Mesenchymal stem cell (in vitro differentiated cells and primary cell): ENCODE results near the gene FLNA.
"Not testable (repeated sequence)": the region's sequence is repeated elsewhere in the genome, so short reads cannot be mapped to it uniquely, and the experiment has no call there.

Source experiments
- DNase-seq: peaks from one replicate; pipeline ENCODE4 v3.0.0-alpha.2; 2013
- H2AFZ ChIP-seq: one replicate; pipeline ENCODE4 v1.6.1; 2013; ENCODE audit warnings: low read depth, mild to moderate bottlenecking, control low read depth, inconsistent platforms, low read length, moderate library complexity
- H2AK5ac ChIP-seq: 2 replicates; pipeline ENCODE4 v1.6.1; 2013; ENCODE audit warnings: low read length, moderate library complexity, mild to moderate bottlenecking, inconsistent platforms; ENCODE audit not compliant: severe bottlenecking
- H2BK120ac ChIP-seq: one replicate; pipeline ENCODE4 v1.6.1; 2013; ENCODE audit warnings: low read depth, mild to moderate bottlenecking, inconsistent platforms, low read length, moderate library complexity
- H2BK12ac ChIP-seq, 2 experiments: one replicate each; pipeline ENCODE4 v1.6.1; 2013; ENCODE audit warnings: inconsistent platforms in 2 of 2, low read length in 2 of 2, mild to moderate bottlenecking in 2 of 2, moderate library complexity in 2 of 2, control low read depth in 1 of 2
- H2BK15ac ChIP-seq: one replicate; pipeline ENCODE4 v1.6.1; 2013; ENCODE audit warnings: mild to moderate bottlenecking, low read depth, inconsistent platforms; ENCODE audit not compliant: poor library complexity, severe bottlenecking
- H2BK5ac ChIP-seq: 2 replicates; pipeline ENCODE4 v1.6.1; 2013; ENCODE audit warnings: low read depth, mild to moderate bottlenecking, low read length, control low read depth, inconsistent platforms; ENCODE audit not compliant: poor library complexity, severe bottlenecking
- H3K14ac ChIP-seq, 2 experiments: one replicate each; pipeline ENCODE4 v1.6.1; 2013; ENCODE audit warnings: inconsistent platforms in 2 of 2, low read length in 2 of 2, control low read depth in 1 of 2, mild to moderate bottlenecking in 1 of 2, moderate library complexity in 1 of 2
- H3K18ac ChIP-seq, 2 experiments: one replicate each; pipeline ENCODE4 v1.6.1; 2013; ENCODE audit warnings: inconsistent platforms in 2 of 2, low read length in 2 of 2, control low read depth in 1 of 2, low read depth in 1 of 2, mild to moderate bottlenecking in 1 of 2
- H3K23ac ChIP-seq, 2 experiments: one replicate each; pipeline ENCODE4 v1.6.1; 2013; ENCODE audit warnings: inconsistent platforms in 2 of 2, low read length in 2 of 2, mild to moderate bottlenecking in 2 of 2, moderate library complexity in 2 of 2, control low read depth in 1 of 2
- H3K27ac ChIP-seq: 2 replicates; pipeline ENCODE4 v1.5.1; 2013; ENCODE audit warnings: mild to moderate bottlenecking, moderate library complexity, low read length, control low read depth, inconsistent platforms; ENCODE audit not compliant: poor library complexity, severe bottlenecking
- H3K27me3 ChIP-seq, 2 experiments: 2 replicates each; pipeline versions ENCODE4 v1.6.1 to v1.7.0; 2013; ENCODE audit warnings: low read length in 2 of 2, mild to moderate bottlenecking in 2 of 2, moderate library complexity in 2 of 2, control low read depth in 1 of 2, inconsistent platforms in 1 of 2; ENCODE audit not compliant: control insufficient read depth in 1 of 2, insufficient read depth in 1 of 2
- H3K36me3 ChIP-seq, 2 experiments: 2 replicates each; pipeline versions ENCODE4 v1.6.1 to v1.7.0; 2013; ENCODE audit warnings: low read length in 2 of 2, control low read depth in 1 of 2, inconsistent platforms in 1 of 2, low read depth in 1 of 2, mild to moderate bottlenecking in 1 of 2; ENCODE audit not compliant: insufficient read depth in 2 of 2, control insufficient read depth in 1 of 2
- H3K4ac ChIP-seq, 2 experiments: one replicate each; pipeline ENCODE4 v1.6.1; 2013; ENCODE audit warnings: inconsistent platforms in 2 of 2, low read length in 2 of 2, mild to moderate bottlenecking in 2 of 2, moderate library complexity in 2 of 2, control low read depth in 1 of 2, low read depth in 1 of 2
- H3K4me1 ChIP-seq: 2 replicates; pipeline ENCODE4 v1.6.1; 2013; ENCODE audit warnings: low read depth, low read length, control low read depth; ENCODE audit not compliant: control insufficient read depth, insufficient read depth
- H3K4me2 ChIP-seq: 2 replicates; pipeline ENCODE4 v1.6.1; 2013; ENCODE audit warnings: low read length, mild to moderate bottlenecking, inconsistent platforms; ENCODE audit not compliant: poor library complexity, severe bottlenecking
- H3K4me3 ChIP-seq, 2 experiments: 2 replicates each; pipeline versions ENCODE4 v1.5.1 to v1.7.0; 2013; ENCODE audit warnings: low read length in 2 of 2, mild to moderate bottlenecking in 2 of 2, control low read depth in 1 of 2, low read depth in 1 of 2; ENCODE audit not compliant: insufficient read depth in 1 of 2
- H3K79me1 ChIP-seq: replicated peaks from 2 replicates; pipeline ENCODE4 v1.6.1; 2013; ENCODE audit warnings: mild to moderate bottlenecking, control low read depth, low read length, inconsistent platforms; ENCODE audit not compliant: poor library complexity, severe bottlenecking
- H3K9ac ChIP-seq: 2 replicates; pipeline ENCODE4 v1.7.0; 2013; ENCODE audit warnings: mild to moderate bottlenecking, low read length, moderate library complexity
- H3K9me3 ChIP-seq: 2 replicates; pipeline ENCODE4 v1.7.0; 2013; ENCODE audit warnings: mild to moderate bottlenecking, low read length; ENCODE audit not compliant: control insufficient read depth
- H4K8ac ChIP-seq: one replicate; pipeline ENCODE4 v1.6.1; 2013; ENCODE audit warnings: inconsistent platforms, mild to moderate bottlenecking, low read length, moderate library complexity
- H4K91ac ChIP-seq: one replicate; pipeline ENCODE4 v1.6.1; 2013; ENCODE audit warnings: mild to moderate bottlenecking, low read length, inconsistent platforms
- WGBS: methylation state at CpG from one replicate; pipeline ENCODE4 v1.1.7; 2013; ENCODE audit warnings: mixed read lengths; 5-methylcytosine and 5-hydroxymethylcytosine counted together

Gene FLNA

GRCh38 chrX:154343063-154343462 lies 31.4 kb downstream of the FLNA start:
- H3K14ac ChIP-seq, H2BK12ac ChIP-seq: not testable (repeated sequence)

GRCh38 chrX:154341399-154342298 lies 32.8 kb downstream of the FLNA start:
- no CpG with 5 or more reads among the region's 115 CpGs for WGBS
- not testable (repeated sequence) for H3K9me3 ChIP-seq, H3K23ac ChIP-seq, H3K4ac ChIP-seq, H3K4me2 ChIP-seq, H3K18ac ChIP-seq, H3K27ac ChIP-seq, H3K4me3 ChIP-seq, H3K9ac ChIP-seq, H2BK5ac ChIP-seq, H2BK12ac ChIP-seq, H3K27me3 ChIP-seq, H3K14ac ChIP-seq, H3K36me3 ChIP-seq, H2AFZ ChIP-seq, H2BK15ac ChIP-seq, H2AK5ac ChIP-seq, H2BK120ac ChIP-seq, H4K91ac ChIP-seq, H3K4me1 ChIP-seq, H3K79me1 ChIP-seq, H4K8ac ChIP-seq, DNase-seq

More at GRCh38 chrX:154343063-154343462, 31.4 kb downstream of the FLNA start:
- H4K91ac ChIP-seq, H2BK120ac ChIP-seq, H3K27ac ChIP-seq, H3K18ac ChIP-seq, H2AFZ ChIP-seq, H3K36me3 ChIP-seq, DNase-seq, H3K4ac ChIP-seq, H3K4me3 ChIP-seq, H4K8ac ChIP-seq, H3K4me2 ChIP-seq, H3K9me3 ChIP-seq, H3K9ac ChIP-seq, H2BK5ac ChIP-seq, H2AK5ac ChIP-seq, H3K27me3 ChIP-seq, H3K79me1 ChIP-seq, H3K4me1 ChIP-seq, H3K23ac ChIP-seq, H2BK15ac ChIP-seq: not testable (repeated sequence)
- WGBS, result no CpG with 5 or more reads among the region's 16 CpGs

GRCh38 chrX:154334496-154334895 lies 39.9 kb downstream of the FLNA start:
- H4K91ac ChIP-seq, result no peak overlapping the region
- H3K36me3 ChIP-seq, result no peaks in the 10 kb centered on the region
- 84% methylated on average over 5 of the region's 10 CpGs for WGBS
- no peak for DNase-seq
- no peaks in the 10 kb centered on the region for H3K9me3 ChIP-seq
- H2BK12ac ChIP-seq, result no peak overlapping the region
- H2BK15ac ChIP-seq, result no peak overlapping the region
- H3K4me2 ChIP-seq, result no peak overlapping the region
- H3K23ac ChIP-seq, result no peak overlapping the region
- no peak overlapping the region for H2BK120ac ChIP-seq
- H3K4me1 ChIP-seq, result no peaks in the 10 kb centered on the region
- H3K18ac ChIP-seq, result no peak overlapping the region
- H2AK5ac ChIP-seq, result no peak overlapping the region
- H2AFZ ChIP-seq, result no peak overlapping the region
- H3K27me3 ChIP-seq, result peaks cover 0 to 44% of the 10 kb centered on the region in 2 experiments
- no peaks in the 10 kb centered on the region for H3K79me1 ChIP-seq
- no peak overlapping the region for H2BK5ac ChIP-seq
- no peak overlapping the region for H3K4ac ChIP-seq
- no peak overlapping the region for H3K4me3 ChIP-seq
- H3K14ac ChIP-seq, result no peak overlapping the region
- no peak overlapping the region for H4K8ac ChIP-seq
- H3K27ac ChIP-seq, result no peak overlapping the region
- H3K9ac ChIP-seq, result no peak overlapping the region

- Histone ChIP-seq H3K14ac (no peak overlapping the region), H3K4me2 (no peak overlapping the region), H3K9ac (no peak overlapping the region), H2BK120ac (no peak overlapping the region), H3K4me1 (no peaks in the 10 kb centered on the region), H3K4me3 (no peak overlapping the region), H3K23ac (no peak overlapping the region), H3K27me3 (peaks cover 5 to 50% of the 10 kb centered on the region in 2 experiments), H3K79me1 (no peaks in the 10 kb centered on the region), H2AK5ac (no peak overlapping the region), H4K91ac (no peak overlapping the region), H3K9me3 (no peaks in the 10 kb centered on the region), H3K18ac (no peak overlapping the region), H2BK15ac (no peak overlapping the region), H2AFZ (no peak overlapping the region), H3K36me3 (no peaks in the 10 kb centered on the region), H2BK5ac (no peak overlapping the region), H3K4ac (no peak overlapping the region), H4K8ac (no peak overlapping the region), H3K27ac (no peak overlapping the region), H2BK12ac (no peak overlapping the region)
- 85% methylated on average over 4 of the region's 6 CpGs for WGBS
- no peak for DNase-seq
Observed at GRCh38 chrX:154333837-154334271, 40.6 kb downstream of the FLNA start.
